Activated CD4-positive, alpha-beta T cell treated with anti-CD3 and anti-CD28 coated beads for 36 hours (primary cell): ENCODE results near the gene DNPH1. TPM values are rescaled to one million over a fixed set of nuclear protein-coding genes. Genes with fewer than 3 reads are reported as not detected.

Experiments used
- ATAC-seq: fragments of 200-7000 bp; cut with Tn5 transposase; one replicate; pipeline ENCODE4 v1.10.0; 2021; ENCODE audit warnings: mild to moderate bottlenecking, moderate library complexity
- CTCF ChIA-PET: fragments of 350-600 bp; sonication (Branson Sonifier 250); formaldehyde crosslinking; loops from one replicate; lab custom pipeline; 2021; ENCODE audit warnings: antibody characterized with exemption; lab: Charles Lee
- POLR2A ChIA-PET: fragments of 350-600 bp; sonication (Branson Sonifier 250); formaldehyde crosslinking; loops from one replicate; lab custom pipeline; 2021; ENCODE audit warnings: antibody characterized with exemption, inconsistent platforms; lab: Charles Lee
- DNase-seq: peaks from one replicate; pipeline ENCODE4 v3.0.0-alpha.2; 2020
- H3K27ac Mint-ChIP-seq: one replicate; pipeline ENCODE4 v1.8.0; 2021; ENCODE audit warnings: mixed read lengths
- H3K27me3 Mint-ChIP-seq: one replicate; pipeline ENCODE4 v1.8.0; 2021; ENCODE audit warnings: mixed read lengths
- H3K36me3 Mint-ChIP-seq: one replicate; pipeline ENCODE4 v1.8.0; 2021; ENCODE audit warnings: low read depth, mixed read lengths
- H3K4me1 Mint-ChIP-seq: one replicate; pipeline ENCODE4 v1.8.0; 2021; ENCODE audit warnings: mixed read lengths
- H3K4me3 Mint-ChIP-seq: one replicate; pipeline ENCODE4 v1.8.0; 2021; ENCODE audit warnings: mild to moderate bottlenecking, moderate library complexity, mixed read lengths
- H3K9me3 Mint-ChIP-seq: one replicate; pipeline ENCODE4 v1.8.0; 2021; ENCODE audit warnings: low read depth, mixed read lengths
- intact Hi-C, 2 experiments: fragments of 100-400 bp; cut with DNase I in 1 of 2; cut with micrococcal nuclease in 1 of 2; formaldehyde crosslinking; loops; one replicate each; pipeline versions ENCODE4 v1.14.2 to v1.15.1; 2022 to 2024; cut with DNase I, micrococcal nuclease
- total RNA-seq, 2 experiments: library from RNA; stranded (reverse); gene quantifications; one replicate each; pipeline ENCODE4 v1.2.3, GENCODE V29; 2021

The DNPH1 gene
- total RNA-seq, 2 experiments from 2014 or later = 58.5 to 80.3 TPM

- Mint-ChIP-seq H3K9me3 (no peaks in the 10 kb centered on the region), H3K27me3 (no peaks in the 10 kb centered on the region), H3K4me3 (no peak overlapping the region), H3K4me1 (peaks cover 39% of the 10 kb centered on the region), H3K36me3 (peaks cover 35% of the 10 kb centered on the region), H3K27ac (no peak overlapping the region)
- ATAC-seq = no peak
- ChIA-PET POLR2A (no interaction called here), CTCF (interaction anchor here (0.6 to 1.1 kb wide), 2 partner anchors 7 to 31 kb away, joined by 3 read pairs; no protein-coding TSS in a partner anchor)
- DNase-seq = no peak
- intact Hi-C loops = loop anchor here in 1 of 2 experiments (10.0 kb wide), 1 partner anchor 404 kb away; no protein-coding TSS in a partner anchor
These were observed 50.1 kb downstream of the DNPH1 start for GRCh38 chr6:43178951-43179830.

GRCh38 chr6:43178150-43178549 lies 51.1 kb downstream of the DNPH1 start:
- intact Hi-C loops = loop anchor here in 1 of 2 experiments (10.0 kb wide), 1 partner anchor 403 kb away; no protein-coding TSS in a partner anchor
- DNase-seq (no peak), ATAC-seq (no peak)
- peaks cover 39% of the 10 kb centered on the region for H3K4me1 Mint-ChIP-seq
- peaks cover 36% of the 10 kb centered on the region for H3K36me3 Mint-ChIP-seq
- ChIA-PET CTCF (no interaction called here), POLR2A (interaction anchor here (0.6 kb wide), 2 partner anchors 161 to 205 kb away, joined by 5 to 7 read pairs; no protein-coding TSS in a partner anchor)
- no peaks in the 10 kb centered on the region for H3K27me3 Mint-ChIP-seq
- H3K27ac Mint-ChIP-seq = no peak overlapping the region
- H3K9me3 Mint-ChIP-seq = no peaks in the 10 kb centered on the region
- H3K4me3 Mint-ChIP-seq = no peak overlapping the region

- intact Hi-C loops = loop anchor here in 1 of 2 experiments (10.0 kb wide), 1 partner anchor 402 kb away; no protein-coding TSS in a partner anchor
- H3K9me3 Mint-ChIP-seq = no peaks in the 10 kb centered on the region
- DNase-seq = no peak
- H3K27me3 Mint-ChIP-seq = no peaks in the 10 kb centered on the region
- ATAC-seq = no peak
- H3K36me3 Mint-ChIP-seq = peaks cover 42% of the 10 kb centered on the region
- H3K4me1 Mint-ChIP-seq = peaks cover 35% of the 10 kb centered on the region
- ChIA-PET POLR2A (no interaction called here), CTCF (no interaction called here)
- no peak overlapping the region for H3K27ac Mint-ChIP-seq
- no peak overlapping the region for H3K4me3 Mint-ChIP-seq
These were observed 52.9 kb downstream of the DNPH1 start for GRCh38 chr6:43176423-43176786.

GRCh38 chr6:43175676-43176422 lies 53.4 kb downstream of the DNPH1 start:
- ATAC-seq = no peak
- no peaks in the 10 kb centered on the region for H3K27me3 Mint-ChIP-seq

More at GRCh38 chr6:43175676-43176422, 53.4 kb downstream of the DNPH1 start:
- no peak overlapping the region for H3K4me3 Mint-ChIP-seq
- intact Hi-C loops = loop anchor here in 1 of 2 experiments (2.0 to 10.0 kb wide), 2 partner anchors 53 to 401 kb away; partner anchors contain the start of gene DNPH1
- H3K4me1 Mint-ChIP-seq = peaks cover 31% of the 10 kb centered on the region
- H3K36me3 Mint-ChIP-seq = peaks cover 39% of the 10 kb centered on the region
- H3K27ac Mint-ChIP-seq = peak overlapping the region; percentile 37
- ChIA-PET POLR2A (no interaction called here), CTCF (interaction anchor here (0.6 to 1.0 kb wide), 3 partner anchors 10 to 305 kb away, joined by 3 to 4 read pairs (median 3); no protein-coding TSS in a partner anchor)
- DNase-seq = no peak
- no peaks in the 10 kb centered on the region for H3K9me3 Mint-ChIP-seq

Other genes with a start within 250 kb of the DNPH1 start
- gene PPP2R5D, start 244.9 kb downstream of the DNPH1 start, total RNA-seq = 10 to 100 TPM; 51.0 to 57.3 TPM
- gene MEA1, start 215.5 kb downstream of the DNPH1 start, total RNA-seq = 100 to 1,000 TPM in 1 of 2 experiments, 10 to 100 TPM in 1; 93.4 to 129 TPM
- 10 to 100 TPM; 58.3 to 65.2 TPM for gene KLHDC3, start 215.2 kb downstream of the DNPH1 start, total RNA-seq
- 10 to 100 TPM; 45.8 to 48.1 TPM for gene RRP36, start 207.9 kb downstream of the DNPH1 start, total RNA-seq
- 10 to 100 TPM; 16.3 to 18.0 TPM for gene CUL7, start 175.6 kb downstream of the DNPH1 start, total RNA-seq
- gene MRPL2, start 170.0 kb downstream of the DNPH1 start, total RNA-seq = 100 to 1,000 TPM in 1 of 2 experiments, 10 to 100 TPM in 1; 93.9 to 110 TPM
- gene KLC4, start 169.8 kb downstream of the DNPH1 start, total RNA-seq = 10 to 100 TPM in 1 of 2 experiments, 1 to 10 TPM in 1; 10.0 to 10.1 TPM
- 1 to 10 TPM; 4.1 to 4.6 TPM for gene PTK7, start 153.2 kb downstream of the DNPH1 start, total RNA-seq
- gene SRF, start 58.2 kb downstream of the DNPH1 start, total RNA-seq = 10 to 100 TPM; 37.6 to 38.5 TPM
- 10 to 100 TPM; 34.0 to 35.1 TPM for gene CUL9, start 47.3 kb downstream of the DNPH1 start, total RNA-seq
- under 1 TPM; 0.30 to 0.40 TPM for gene TTBK1, start 14.0 kb upstream of the DNPH1 start, total RNA-seq
- gene SLC22A7, start 68.8 kb upstream of the DNPH1 start, total RNA-seq = not detected
- 1 to 10 TPM; 1.6 to 1.8 TPM for gene CRIP3, start 79.3 kb upstream of the DNPH1 start, total RNA-seq
- gene ZNF318, start 140.2 kb upstream of the DNPH1 start, total RNA-seq = 10 to 100 TPM; 11.2 to 12.9 TPM
- gene ABCC10, start 198.1 kb upstream of the DNPH1 start, total RNA-seq = 10 to 100 TPM; 27.8 to 29.0 TPM
- gene DLK2, start 226.1 kb upstream of the DNPH1 start, total RNA-seq = 1 to 10 TPM; 1.9 to 2.0 TPM
- gene TJAP1, start 248.1 kb upstream of the DNPH1 start, total RNA-seq = 10 to 100 TPM; 35.6 to 37.2 TPM